IPS-11a (cell line): ENCODE measurements around the gene CPLX1.

Source experiments
- H3K4me3 ChIP-seq: one replicate; pipeline ENCODE4 v1.5.1; 2013; ENCODE audit warnings: low read depth, low read length, control low read depth

CPLX1 gene

GRCh38 chr4:833731-834367 is 7.9 kb upstream of the CPLX1 start:
- H3K4me3 ChIP-seq: no peak overlapping the region

GRCh38 chr4:833156-833555 is 7.2 kb upstream of the CPLX1 start:
- H3K4me3 ChIP-seq: no peak overlapping the region

- H3K4me3 ChIP-seq: no peak overlapping the region
Measured at GRCh38 chr4:832536-832935, 6.6 kb upstream of the CPLX1 start.

GRCh38 chr4:832108-832507 is 6.2 kb upstream of the CPLX1 start:
- H3K4me3 ChIP-seq: no peak overlapping the region

GRCh38 chr4:831483-831805 is 5.5 kb upstream of the CPLX1 start:
- H3K4me3 ChIP-seq: no peak overlapping the region

- H3K4me3 ChIP-seq: no peak overlapping the region
Measured at GRCh38 chr4:830601-831482, 4.9 kb upstream of the CPLX1 start.

- no peak overlapping the region for H3K4me3 ChIP-seq
Measured at GRCh38 chr4:829761-830600, 4.1 kb upstream of the CPLX1 start.

- H3K4me3 ChIP-seq: no peak overlapping the region
Measured at GRCh38 chr4:829291-829690, 3.4 kb upstream of the CPLX1 start.

- H3K4me3 ChIP-seq: no peak overlapping the region
Measured at GRCh38 chr4:828641-829271, 2.8 kb upstream of the CPLX1 start.

GRCh38 chr4:827209-828081 is 1.5 kb upstream of the CPLX1 start:
- no peak overlapping the region for H3K4me3 ChIP-seq

- H3K4me3 ChIP-seq: peak overlapping the region; percentile 33
Measured at GRCh38 chr4:826508-827208, 729 bp upstream of the CPLX1 start.

GRCh38 chr4:825063-825970 is 612 bp downstream of the CPLX1 start:
- peak overlapping the region; percentile 13 for H3K4me3 ChIP-seq

- no peak overlapping the region for H3K4me3 ChIP-seq
Measured at GRCh38 chr4:824461-825062, 1.4 kb downstream of the CPLX1 start.

- H3K4me3 ChIP-seq: no peak overlapping the region
Measured at GRCh38 chr4:823761-824460, 2.0 kb downstream of the CPLX1 start.

GRCh38 chr4:823176-823760 is 2.7 kb downstream of the CPLX1 start:
- H3K4me3 ChIP-seq: no peak overlapping the region

GRCh38 chr4:822361-823175 is 3.4 kb downstream of the CPLX1 start:
- H3K4me3 ChIP-seq: no peak overlapping the region
